GM18505 (cell line): ENCODE measurements around the gene RNGTT.
"Not testable (repeated sequence)": the region's sequence is repeated elsewhere in the genome, so short reads cannot be mapped to it uniquely, and the experiment has no call there.

ENCODE experiments used
- ATAC-seq: cut with Tn5 transposase; IDR thresholded peaks from one replicate; pipeline ENCODE4 v1.9.1; 2021; ENCODE audit not compliant: unreplicated experiment
- POLR2A ChIP-seq: IDR thresholded peaks from 4 replicates; pipeline ENCODE4 v1.6.1; 2011; ENCODE audit warnings: borderline replicate concordance; ENCODE audit not compliant: insufficient read depth, insufficient read length; ENCODE audit errors: extremely low read depth

The RNGTT gene

GRCh38 chr6:88855541-88856147 is 107.8 kb downstream of the RNGTT start:
- no peak for TF ChIP-seq POLR2A
- ATAC-seq: no peak

DNA sequence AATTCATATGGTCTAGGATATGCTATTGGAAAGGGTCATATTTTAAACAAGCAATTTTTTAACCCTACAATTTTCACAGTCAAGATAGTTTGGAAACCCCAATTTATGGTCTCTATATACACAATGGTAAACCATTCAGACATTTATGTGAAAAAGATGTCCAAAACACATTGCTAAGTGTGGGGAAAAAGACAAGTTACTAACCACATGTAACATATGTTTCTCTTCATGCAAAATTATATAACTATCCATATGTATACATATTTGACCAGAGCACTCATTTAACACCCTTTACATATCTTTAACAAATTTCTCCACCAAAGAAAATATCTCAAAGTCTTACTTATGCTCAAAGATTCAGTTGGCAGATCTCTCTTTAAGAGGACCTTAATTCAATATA is 110.6 kb downstream of the RNGTT start:
- TF ChIP-seq POLR2A: no peak
- no peak for ATAC-seq

GRCh38 chr6:88852000-88852399 is 111.4 kb downstream of the RNGTT start:
- no peak for TF ChIP-seq POLR2A
- ATAC-seq: no peak

- no peak for ATAC-seq
- TF ChIP-seq POLR2A: no peak
Measured at GRCh38 chr6:88848870-88849269, 114.5 kb downstream of the RNGTT start.

DNA sequence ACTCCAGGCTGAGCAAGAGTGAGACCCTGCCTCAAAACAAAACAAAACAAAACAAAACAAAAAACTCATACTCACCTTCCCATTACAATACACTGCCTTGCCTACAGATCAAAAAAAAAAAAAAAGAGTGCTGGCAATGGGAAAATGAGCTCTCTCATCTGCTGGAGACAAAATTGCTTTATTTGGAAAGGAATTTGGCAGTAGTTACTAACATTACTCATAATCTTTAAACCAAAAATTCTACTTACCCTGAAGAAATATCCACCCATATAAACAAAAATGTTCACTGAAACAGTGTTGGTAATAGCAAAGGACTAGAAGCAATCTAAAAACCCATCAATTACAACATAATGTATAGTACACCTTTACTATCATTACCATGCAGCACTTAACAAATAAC is 120.4 kb downstream of the RNGTT start:
- no peak for ATAC-seq
- no peak for TF ChIP-seq POLR2A

- no peak for ATAC-seq
Measured at GRCh38 chr6:88842320-88842719, 121.1 kb downstream of the RNGTT start.

DNA sequence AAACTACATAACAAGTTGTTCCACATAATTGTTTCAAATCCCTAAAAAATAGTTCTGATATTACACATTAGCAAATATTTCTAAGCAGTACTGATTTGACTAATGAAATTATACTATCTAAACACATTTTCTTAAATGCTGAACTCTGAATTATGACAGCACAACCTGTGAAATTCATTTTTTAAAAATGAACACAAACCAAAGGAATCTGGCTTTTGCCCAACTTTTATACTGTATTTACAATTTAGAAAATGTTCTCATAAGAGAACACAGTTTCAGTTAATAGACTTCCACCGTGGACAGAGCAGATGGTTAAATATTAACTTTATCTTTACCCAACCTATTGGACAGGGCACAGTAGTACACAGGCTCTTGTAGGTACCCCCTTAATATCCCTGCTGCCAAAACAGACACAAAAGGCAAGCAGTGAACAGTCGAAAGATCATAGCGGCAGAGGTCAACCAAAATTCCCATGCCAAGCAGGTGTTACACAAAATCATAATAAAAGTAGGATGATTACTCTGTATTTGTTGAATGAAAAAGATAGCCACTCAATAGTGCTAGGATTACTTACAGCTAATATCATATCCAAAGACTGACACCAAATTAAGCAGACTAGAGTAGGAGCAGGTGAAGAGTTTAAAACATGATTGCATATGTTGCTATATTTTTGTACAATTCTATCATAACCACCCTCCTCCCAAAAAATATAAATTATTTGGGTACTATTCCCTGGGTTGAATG is 122.5 kb downstream of the RNGTT start:
- no peak for TF ChIP-seq POLR2A
- no peak for ATAC-seq

More at GRCh38 chr6:88842320-88842719, 121.1 kb downstream of the RNGTT start:
- no peak for TF ChIP-seq POLR2A

DNA sequence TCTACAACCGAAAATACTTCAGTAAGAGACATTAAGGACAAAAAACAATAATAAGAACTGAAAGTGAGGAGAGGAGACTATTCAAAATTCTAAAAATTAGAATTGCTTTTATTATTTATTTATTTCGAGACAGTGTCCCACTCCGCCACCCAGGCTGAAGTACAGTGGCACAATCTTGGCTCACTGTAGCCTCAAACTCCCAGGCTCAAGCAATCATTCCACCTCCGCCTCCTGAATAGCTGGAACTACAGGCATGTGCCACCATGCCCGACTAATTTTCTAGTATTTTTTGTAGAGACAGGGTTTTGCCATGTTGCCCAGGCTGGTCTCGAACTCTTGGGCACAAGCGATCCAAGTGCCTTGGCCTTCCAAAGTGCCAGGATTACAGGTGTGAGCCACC is 123.1 kb downstream of the RNGTT start:
- TF ChIP-seq POLR2A: no peak
- no peak for ATAC-seq

- TF ChIP-seq POLR2A: no peak
- ATAC-seq: no peak
Measured at GRCh38 chr6:88839280-88839679, 124.1 kb downstream of the RNGTT start.

- ATAC-seq: no peak
- no peak for TF ChIP-seq POLR2A
Measured at GRCh38 chr6:88835210-88835609, 128.2 kb downstream of the RNGTT start.

DNA sequence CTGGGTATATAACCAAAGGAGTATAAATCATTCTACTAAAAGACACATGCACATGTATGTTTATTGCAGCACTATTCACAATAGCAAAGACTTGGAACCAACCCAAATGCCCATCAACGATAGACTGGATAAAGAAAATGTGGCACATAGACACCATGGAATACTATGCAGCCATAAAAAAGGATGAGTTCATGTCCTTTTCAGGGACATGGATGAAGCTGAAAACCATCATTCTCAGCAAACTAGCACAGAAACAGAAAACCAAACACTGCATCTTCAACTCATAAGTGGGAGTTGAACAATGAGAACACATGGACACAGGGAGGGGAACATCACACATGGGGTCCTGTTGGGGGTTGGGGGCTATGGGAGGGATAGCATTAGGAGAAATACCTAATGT is 130.3 kb downstream of the RNGTT start:
- ATAC-seq: not testable (repeated sequence)

GRCh38 chr6:88827599-88827998 is 135.8 kb downstream of the RNGTT start:
- ATAC-seq: not testable (repeated sequence)

DNA sequence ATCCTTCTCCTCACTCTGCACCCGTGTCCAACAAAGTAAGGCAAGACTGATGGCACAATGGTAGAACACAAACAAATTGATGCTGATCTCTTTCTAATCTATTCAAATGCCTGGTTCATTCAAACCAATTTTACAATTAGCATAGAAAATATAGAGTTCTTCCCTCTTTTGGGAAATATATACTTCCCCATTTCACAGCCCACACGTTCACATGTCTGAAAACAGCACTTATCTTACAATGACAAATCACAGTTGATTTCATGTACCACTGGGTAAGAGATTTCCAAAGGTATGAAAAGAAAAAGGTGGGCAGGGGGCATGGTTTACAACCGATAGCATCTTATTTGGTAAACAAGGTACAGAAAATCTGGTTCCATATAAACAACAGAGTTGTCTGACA is 137.6 kb downstream of the RNGTT start:
- no peak for TF ChIP-seq POLR2A
- ATAC-seq: no peak

- ATAC-seq: no peak
- TF ChIP-seq POLR2A: no peak
Measured at GRCh38 chr6:88823998-88824397, 139.4 kb downstream of the RNGTT start.

GRCh38 chr6:88815491-88815890 is 147.9 kb downstream of the RNGTT start:
- no peak for TF ChIP-seq POLR2A
- no peak for ATAC-seq

GRCh38 chr6:88814909-88815308 is 148.5 kb downstream of the RNGTT start:
- TF ChIP-seq POLR2A: no peak
- no peak for ATAC-seq

DNA sequence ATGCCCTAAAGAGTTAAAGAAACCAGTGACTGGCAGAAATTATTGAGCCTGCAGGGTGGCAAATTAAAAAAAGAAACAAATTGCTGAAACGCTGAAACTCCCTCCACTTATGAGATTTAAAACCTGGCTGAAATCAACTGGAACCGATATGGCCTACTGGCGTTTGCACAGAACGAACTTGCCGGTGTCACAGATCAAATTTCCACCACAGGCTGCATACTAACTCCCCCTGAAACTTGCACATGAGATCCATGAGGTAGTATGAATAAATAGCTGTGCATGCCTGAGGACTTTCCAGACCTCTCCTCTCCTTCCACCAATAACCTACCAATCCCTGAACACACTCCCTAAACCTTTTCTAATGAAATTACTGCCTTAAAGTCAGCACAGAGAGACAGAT is 150.4 kb downstream of the RNGTT start:
- TF ChIP-seq POLR2A: no peak
- ATAC-seq: no peak
